DMS 273 treated with DMSO at 0.1 percent for 48 hours (cell line): ENCODE data around the gene TMEM258.

Experiments used
- DNase-seq: peaks from one replicate; lab custom pipeline; 2025; lab: John Stamatoyannopoulos, UW

Gene TMEM258

GRCh38 chr11:61739966-61740365 lies 52.4 kb downstream of the TMEM258 start:
- no peak for DNase-seq

GRCh38 chr11:61739413-61739812 lies 53.0 kb downstream of the TMEM258 start:
- no peak for DNase-seq
